WTC11 (cell line): ENCODE results near the gene MPDZ. TPM values are rescaled to one million over a fixed set of nuclear protein-coding genes. Genes with fewer than 3 reads are reported as not detected.

ENCODE experiments used
- ATAC-seq: fragments of 200-7000 bp; cut with Tn5 transposase; 2 replicates; pipeline ENCODE4 v1.10.0; 2021; ENCODE audit warnings: mild to moderate bottlenecking, moderate library complexity
- CTCF ChIA-PET: fragments of 300-600 bp; sonication (Branson Sonifier 250); formaldehyde crosslinking; loops from one replicate; lab custom pipeline; 2021; ENCODE audit warnings: antibody characterized with exemption; lab: Charles Lee
- POLR2A ChIA-PET: fragments of 350-600 bp; sonication (Branson Sonifier 250); formaldehyde crosslinking; loops from one replicate; lab custom pipeline; 2021; ENCODE audit warnings: antibody characterized with exemption; lab: Charles Lee
- DNase-seq: peaks from one replicate; pipeline ENCODE4 v3.0.0; 2021; ENCODE audit warnings: low spot score
- H3K27ac Mint-ChIP-seq: 2 replicates; pipeline ENCODE4 v1.8.0; 2021; ENCODE audit warnings: mixed read lengths
- H3K27me3 Mint-ChIP-seq: 2 replicates; pipeline ENCODE4 v1.8.0; 2021; ENCODE audit warnings: low read depth, mild to moderate bottlenecking, moderate library complexity, mixed read lengths
- H3K36me3 Mint-ChIP-seq: 2 replicates; pipeline ENCODE4 v1.8.0; 2021; ENCODE audit warnings: mixed read lengths
- H3K4me1 Mint-ChIP-seq: 2 replicates; pipeline ENCODE4 v1.8.0; 2022; ENCODE audit warnings: mixed read lengths
- H3K4me3 Mint-ChIP-seq: 2 replicates; pipeline ENCODE4 v1.8.0; 2021; ENCODE audit warnings: mild to moderate bottlenecking, moderate library complexity, mixed read lengths
- H3K9me3 Mint-ChIP-seq: 2 replicates; pipeline ENCODE4 v1.8.0; 2021; ENCODE audit warnings: mixed read lengths
- ETV6 ChIP-seq: sonication (generic); formaldehyde crosslinking; IDR thresholded peaks from 2 replicates; pipeline ENCODE4 v1.8.1; 2022; ENCODE audit warnings: mild to moderate bottlenecking, missing genetic modification reagents
- IRF2 ChIP-seq: sonication (generic); formaldehyde crosslinking; IDR thresholded peaks from 2 replicates; pipeline ENCODE4 v1.8.0; 2022; ENCODE audit warnings: low read depth, missing genetic modification reagents, borderline replicate concordance
- JAZF1 ChIP-seq: fragments of 250-450 bp; sonication (Bioruptor Pico); IDR thresholded peaks from 2 replicates; pipeline ENCODE4 v1.9.0; 2021; ENCODE audit warnings: moderate library complexity, mild to moderate bottlenecking, inconsistent platforms
- MYBL2 ChIP-seq: sonication (generic); formaldehyde crosslinking; IDR thresholded peaks from 2 replicates; pipeline ENCODE4 v1.8.1; 2023; ENCODE audit warnings: mild to moderate bottlenecking, moderate library complexity, missing genetic modification reagents
- NR2C2 ChIP-seq: sonication (generic); formaldehyde crosslinking; IDR thresholded peaks from 2 replicates; pipeline ENCODE4 v1.8.0; 2022; ENCODE audit warnings: mild to moderate bottlenecking, missing genetic modification reagents
- TEAD4 ChIP-seq: sonication (generic); formaldehyde crosslinking; IDR thresholded peaks from 2 replicates; pipeline ENCODE4 v1.8.0; 2022; ENCODE audit warnings: mild to moderate bottlenecking, missing genetic modification reagents
- ZNF263 ChIP-seq: sonication (generic); formaldehyde crosslinking; IDR thresholded peaks from 2 replicates; pipeline ENCODE4 v1.8.1; 2022; ENCODE audit warnings: low read depth, mild to moderate bottlenecking, moderate library complexity, missing genetic modification reagents
- ZNF396 ChIP-seq: fragments of 250-450 bp; sonication (Bioruptor Pico); IDR thresholded peaks from 2 replicates; pipeline ENCODE4 v1.8.0; 2021; ENCODE audit warnings: mild to moderate bottlenecking, moderate library complexity, borderline replicate concordance
- ZNF671 ChIP-seq: fragments of 250-450 bp; sonication (Bioruptor Pico); IDR thresholded peaks from 2 replicates; pipeline ENCODE4 v1.8.0; 2021; ENCODE audit warnings: mild to moderate bottlenecking
- total RNA-seq: library from RNA; stranded (reverse); gene quantifications from 3 replicates; pipeline ENCODE4 v1.2.3, GENCODE V29; 2021
- TF ChIP-seq, protein P1 (sequence below): sonication (generic); formaldehyde crosslinking; IDR thresholded peaks from 2 replicates; pipeline ENCODE4 v1.8.0; 2023; ENCODE audit warnings: missing genetic modification reagents, mild to moderate bottlenecking, borderline replicate concordance
- TF ChIP-seq, protein P2 (sequence below): sonication (generic); formaldehyde crosslinking; IDR thresholded peaks from 2 replicates; pipeline ENCODE4 v1.8.0; 2022; ENCODE audit warnings: mild to moderate bottlenecking, missing genetic modification reagents
- TF ChIP-seq, protein P3 (sequence below): sonication (generic); formaldehyde crosslinking; conservative IDR thresholded peaks from 2 replicates; pipeline ENCODE4 v1.8.1; 2023; ENCODE audit warnings: mild to moderate bottlenecking, low read depth, missing genetic modification reagents, moderate library complexity
- TF ChIP-seq, protein P4 (sequence below): sonication (generic); formaldehyde crosslinking; IDR thresholded peaks from 2 replicates; pipeline ENCODE4 v1.8.0; 2022; ENCODE audit warnings: mild to moderate bottlenecking, missing genetic modification reagents
- TF ChIP-seq, protein P5 (sequence below): sonication (generic); formaldehyde crosslinking; IDR thresholded peaks from 2 replicates; pipeline ENCODE4 v1.8.1; 2023; ENCODE audit warnings: mild to moderate bottlenecking, moderate library complexity, missing genetic modification reagents
- TF ChIP-seq, protein P6 (sequence below): sonication (generic); formaldehyde crosslinking; IDR thresholded peaks from 2 replicates; pipeline ENCODE4 v1.8.0; 2023; ENCODE audit warnings: mild to moderate bottlenecking, missing genetic modification reagents
- TF ChIP-seq, protein P7 (sequence below): sonication (generic); formaldehyde crosslinking; conservative IDR thresholded peaks from 2 replicates; pipeline ENCODE4 v1.8.1; 2022; ENCODE audit warnings: mild to moderate bottlenecking, missing genetic modification reagents
- TF ChIP-seq, protein P8 (sequence below): sonication (generic); formaldehyde crosslinking; IDR thresholded peaks from 2 replicates; pipeline ENCODE4 v1.8.1; 2023; ENCODE audit warnings: mild to moderate bottlenecking, missing genetic modification reagents, moderate library complexity
- TF ChIP-seq, protein P9 (sequence below): sonication (generic); formaldehyde crosslinking; IDR thresholded peaks from 2 replicates; pipeline ENCODE4 v1.8.1; 2023; ENCODE audit warnings: mild to moderate bottlenecking, missing genetic modification reagents

Gene MPDZ
- total RNA-seq, 1 experiment from 2014 or later: 38.5 TPM

DNA sequence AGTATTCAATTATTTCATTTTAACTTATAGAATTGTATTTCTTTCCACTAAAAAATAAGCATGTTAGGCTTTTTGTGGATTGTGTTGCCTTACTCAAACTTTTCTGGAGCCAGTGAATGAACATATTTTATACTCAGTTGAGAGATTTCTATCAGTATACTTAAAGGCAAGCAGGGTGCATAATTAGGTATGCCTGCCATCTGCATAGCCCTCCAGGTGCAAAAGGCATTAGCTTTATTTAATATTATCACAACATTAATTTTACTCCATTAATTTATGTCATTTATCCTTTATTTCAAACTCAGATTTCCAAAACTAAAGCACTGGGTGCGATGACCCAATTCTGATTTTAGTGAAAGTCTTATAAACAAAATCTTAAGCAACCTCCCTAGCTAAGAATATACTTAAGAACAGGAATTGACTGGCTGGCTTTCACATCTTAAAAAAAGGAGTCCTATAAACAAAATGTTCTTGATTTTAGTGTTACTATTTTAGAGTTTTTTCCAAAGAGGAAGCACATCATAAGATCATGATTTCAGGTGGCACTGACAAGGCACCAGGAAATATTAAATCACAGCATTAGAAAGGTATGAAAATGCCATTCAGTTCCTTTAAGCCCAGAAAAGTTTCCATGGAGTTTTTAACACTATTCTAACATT is 178.4 kb downstream of the MPDZ start (continued):
- TF ChIP-seq ZNF263: no peak

DNA sequence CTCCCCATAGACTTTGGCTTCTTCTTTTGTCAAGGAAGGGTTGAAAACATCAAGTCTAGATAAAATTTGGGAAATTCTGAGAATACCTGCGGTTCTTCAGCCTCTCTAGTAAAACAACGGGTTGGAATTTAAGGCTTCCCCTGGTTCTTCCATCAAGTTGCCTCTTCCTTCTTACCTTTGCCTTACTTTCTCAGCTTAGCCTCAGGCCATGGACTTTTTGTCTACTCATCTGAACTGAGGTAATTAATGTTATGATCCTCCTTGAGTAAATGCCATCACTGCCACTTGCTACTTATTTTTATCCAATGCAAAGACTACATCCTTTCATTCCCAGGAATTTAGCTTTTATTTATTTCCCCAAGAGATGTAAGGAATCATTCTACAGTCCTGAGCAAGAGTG is 184.4 kb downstream of the MPDZ start:
- DNase-seq: no peak
- ChIA-PET CTCF (no interaction called here), POLR2A (no interaction called here)
- Mint-ChIP-seq H3K27me3 (no peaks in the 10 kb centered on the region), H3K27ac (no peak overlapping the region), H3K9me3 (no peaks in the 10 kb centered on the region), H3K4me3 (no peak overlapping the region), H3K4me1 (no peaks in the 10 kb centered on the region), H3K36me3 (no peaks in the 10 kb centered on the region)
- ATAC-seq: no peak
- TF ChIP-seq JAZF1 (no peak), NR2C2 (no peak), MYBL2 (no peak), ZNF671 (CRISPR knock-in tag) (no peak), ETV6 (CRISPR knock-in tag) (no peak), ZNF396 (CRISPR knock-in tag) (no peak), IRF2 (CRISPR knock-in tag) (no peak), TEAD4 (CRISPR knock-in tag) (no peak)
- TF ChIP-seq, protein P1, sequence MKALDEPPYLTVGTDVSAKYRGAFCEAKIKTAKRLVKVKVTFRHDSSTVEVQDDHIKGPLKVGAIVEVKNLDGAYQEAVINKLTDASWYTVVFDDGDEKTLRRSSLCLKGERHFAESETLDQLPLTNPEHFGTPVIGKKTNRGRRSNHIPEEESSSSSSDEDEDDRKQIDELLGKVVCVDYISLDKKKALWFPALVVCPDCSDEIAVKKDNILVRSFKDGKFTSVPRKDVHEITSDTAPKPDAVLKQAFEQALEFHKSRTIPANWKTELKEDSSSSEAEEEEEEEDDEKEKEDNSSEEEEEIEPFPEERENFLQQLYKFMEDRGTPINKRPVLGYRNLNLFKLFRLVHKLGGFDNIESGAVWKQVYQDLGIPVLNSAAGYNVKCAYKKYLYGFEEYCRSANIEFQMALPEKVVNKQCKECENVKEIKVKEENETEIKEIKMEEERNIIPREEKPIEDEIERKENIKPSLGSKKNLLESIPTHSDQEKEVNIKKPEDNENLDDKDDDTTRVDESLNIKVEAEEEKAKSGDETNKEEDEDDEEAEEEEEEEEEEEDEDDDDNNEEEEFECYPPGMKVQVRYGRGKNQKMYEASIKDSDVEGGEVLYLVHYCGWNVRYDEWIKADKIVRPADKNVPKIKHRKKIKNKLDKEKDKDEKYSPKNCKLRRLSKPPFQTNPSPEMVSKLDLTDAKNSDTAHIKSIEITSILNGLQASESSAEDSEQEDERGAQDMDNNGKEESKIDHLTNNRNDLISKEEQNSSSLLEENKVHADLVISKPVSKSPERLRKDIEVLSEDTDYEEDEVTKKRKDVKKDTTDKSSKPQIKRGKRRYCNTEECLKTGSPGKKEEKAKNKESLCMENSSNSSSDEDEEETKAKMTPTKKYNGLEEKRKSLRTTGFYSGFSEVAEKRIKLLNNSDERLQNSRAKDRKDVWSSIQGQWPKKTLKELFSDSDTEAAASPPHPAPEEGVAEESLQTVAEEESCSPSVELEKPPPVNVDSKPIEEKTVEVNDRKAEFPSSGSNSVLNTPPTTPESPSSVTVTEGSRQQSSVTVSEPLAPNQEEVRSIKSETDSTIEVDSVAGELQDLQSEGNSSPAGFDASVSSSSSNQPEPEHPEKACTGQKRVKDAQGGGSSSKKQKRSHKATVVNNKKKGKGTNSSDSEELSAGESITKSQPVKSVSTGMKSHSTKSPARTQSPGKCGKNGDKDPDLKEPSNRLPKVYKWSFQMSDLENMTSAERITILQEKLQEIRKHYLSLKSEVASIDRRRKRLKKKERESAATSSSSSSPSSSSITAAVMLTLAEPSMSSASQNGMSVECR: no peak
- TF ChIP-seq, protein P2, sequence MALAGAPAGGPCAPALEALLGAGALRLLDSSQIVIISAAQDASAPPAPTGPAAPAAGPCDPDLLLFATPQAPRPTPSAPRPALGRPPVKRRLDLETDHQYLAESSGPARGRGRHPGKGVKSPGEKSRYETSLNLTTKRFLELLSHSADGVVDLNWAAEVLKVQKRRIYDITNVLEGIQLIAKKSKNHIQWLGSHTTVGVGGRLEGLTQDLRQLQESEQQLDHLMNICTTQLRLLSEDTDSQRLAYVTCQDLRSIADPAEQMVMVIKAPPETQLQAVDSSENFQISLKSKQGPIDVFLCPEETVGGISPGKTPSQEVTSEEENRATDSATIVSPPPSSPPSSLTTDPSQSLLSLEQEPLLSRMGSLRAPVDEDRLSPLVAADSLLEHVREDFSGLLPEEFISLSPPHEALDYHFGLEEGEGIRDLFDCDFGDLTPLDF (CRISPR knock-in tag): no peak
- TF ChIP-seq, protein P3, sequence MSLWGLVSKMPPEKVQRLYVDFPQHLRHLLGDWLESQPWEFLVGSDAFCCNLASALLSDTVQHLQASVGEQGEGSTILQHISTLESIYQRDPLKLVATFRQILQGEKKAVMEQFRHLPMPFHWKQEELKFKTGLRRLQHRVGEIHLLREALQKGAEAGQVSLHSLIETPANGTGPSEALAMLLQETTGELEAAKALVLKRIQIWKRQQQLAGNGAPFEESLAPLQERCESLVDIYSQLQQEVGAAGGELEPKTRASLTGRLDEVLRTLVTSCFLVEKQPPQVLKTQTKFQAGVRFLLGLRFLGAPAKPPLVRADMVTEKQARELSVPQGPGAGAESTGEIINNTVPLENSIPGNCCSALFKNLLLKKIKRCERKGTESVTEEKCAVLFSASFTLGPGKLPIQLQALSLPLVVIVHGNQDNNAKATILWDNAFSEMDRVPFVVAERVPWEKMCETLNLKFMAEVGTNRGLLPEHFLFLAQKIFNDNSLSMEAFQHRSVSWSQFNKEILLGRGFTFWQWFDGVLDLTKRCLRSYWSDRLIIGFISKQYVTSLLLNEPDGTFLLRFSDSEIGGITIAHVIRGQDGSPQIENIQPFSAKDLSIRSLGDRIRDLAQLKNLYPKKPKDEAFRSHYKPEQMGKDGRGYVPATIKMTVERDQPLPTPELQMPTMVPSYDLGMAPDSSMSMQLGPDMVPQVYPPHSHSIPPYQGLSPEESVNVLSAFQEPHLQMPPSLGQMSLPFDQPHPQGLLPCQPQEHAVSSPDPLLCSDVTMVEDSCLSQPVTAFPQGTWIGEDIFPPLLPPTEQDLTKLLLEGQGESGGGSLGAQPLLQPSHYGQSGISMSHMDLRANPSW (CRISPR knock-in tag): no peak
- TF ChIP-seq, protein P4, sequence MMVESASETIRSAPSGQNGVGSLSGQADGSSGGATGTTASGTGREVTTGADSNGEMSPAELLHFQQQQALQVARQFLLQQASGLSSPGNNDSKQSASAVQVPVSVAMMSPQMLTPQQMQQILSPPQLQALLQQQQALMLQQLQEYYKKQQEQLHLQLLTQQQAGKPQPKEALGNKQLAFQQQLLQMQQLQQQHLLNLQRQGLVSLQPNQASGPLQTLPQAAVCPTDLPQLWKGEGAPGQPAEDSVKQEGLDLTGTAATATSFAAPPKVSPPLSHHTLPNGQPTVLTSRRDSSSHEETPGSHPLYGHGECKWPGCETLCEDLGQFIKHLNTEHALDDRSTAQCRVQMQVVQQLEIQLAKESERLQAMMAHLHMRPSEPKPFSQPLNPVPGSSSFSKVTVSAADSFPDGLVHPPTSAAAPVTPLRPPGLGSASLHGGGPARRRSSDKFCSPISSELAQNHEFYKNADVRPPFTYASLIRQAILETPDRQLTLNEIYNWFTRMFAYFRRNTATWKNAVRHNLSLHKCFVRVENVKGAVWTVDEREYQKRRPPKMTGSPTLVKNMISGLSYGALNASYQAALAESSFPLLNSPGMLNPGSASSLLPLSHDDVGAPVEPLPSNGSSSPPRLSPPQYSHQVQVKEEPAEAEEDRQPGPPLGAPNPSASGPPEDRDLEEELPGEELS: no peak
- TF ChIP-seq, protein P5, sequence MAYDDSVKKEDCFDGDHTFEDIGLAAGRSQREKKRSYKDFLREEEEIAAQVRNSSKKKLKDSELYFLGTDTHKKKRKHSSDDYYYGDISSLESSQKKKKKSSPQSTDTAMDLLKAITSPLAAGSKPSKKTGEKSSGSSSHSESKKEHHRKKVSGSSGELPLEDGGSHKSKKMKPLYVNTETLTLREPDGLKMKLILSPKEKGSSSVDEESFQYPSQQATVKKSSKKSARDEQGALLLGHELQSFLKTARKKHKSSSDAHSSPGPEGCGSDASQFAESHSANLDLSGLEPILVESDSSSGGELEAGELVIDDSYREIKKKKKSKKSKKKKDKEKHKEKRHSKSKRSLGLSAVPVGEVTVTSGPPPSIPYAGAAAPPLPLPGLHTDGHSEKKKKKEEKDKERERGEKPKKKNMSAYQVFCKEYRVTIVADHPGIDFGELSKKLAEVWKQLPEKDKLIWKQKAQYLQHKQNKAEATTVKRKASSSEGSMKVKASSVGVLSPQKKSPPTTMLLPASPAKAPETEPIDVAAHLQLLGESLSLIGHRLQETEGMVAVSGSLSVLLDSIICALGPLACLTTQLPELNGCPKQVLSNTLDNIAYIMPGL (CRISPR knock-in tag): no peak
- TF ChIP-seq, protein P6, sequence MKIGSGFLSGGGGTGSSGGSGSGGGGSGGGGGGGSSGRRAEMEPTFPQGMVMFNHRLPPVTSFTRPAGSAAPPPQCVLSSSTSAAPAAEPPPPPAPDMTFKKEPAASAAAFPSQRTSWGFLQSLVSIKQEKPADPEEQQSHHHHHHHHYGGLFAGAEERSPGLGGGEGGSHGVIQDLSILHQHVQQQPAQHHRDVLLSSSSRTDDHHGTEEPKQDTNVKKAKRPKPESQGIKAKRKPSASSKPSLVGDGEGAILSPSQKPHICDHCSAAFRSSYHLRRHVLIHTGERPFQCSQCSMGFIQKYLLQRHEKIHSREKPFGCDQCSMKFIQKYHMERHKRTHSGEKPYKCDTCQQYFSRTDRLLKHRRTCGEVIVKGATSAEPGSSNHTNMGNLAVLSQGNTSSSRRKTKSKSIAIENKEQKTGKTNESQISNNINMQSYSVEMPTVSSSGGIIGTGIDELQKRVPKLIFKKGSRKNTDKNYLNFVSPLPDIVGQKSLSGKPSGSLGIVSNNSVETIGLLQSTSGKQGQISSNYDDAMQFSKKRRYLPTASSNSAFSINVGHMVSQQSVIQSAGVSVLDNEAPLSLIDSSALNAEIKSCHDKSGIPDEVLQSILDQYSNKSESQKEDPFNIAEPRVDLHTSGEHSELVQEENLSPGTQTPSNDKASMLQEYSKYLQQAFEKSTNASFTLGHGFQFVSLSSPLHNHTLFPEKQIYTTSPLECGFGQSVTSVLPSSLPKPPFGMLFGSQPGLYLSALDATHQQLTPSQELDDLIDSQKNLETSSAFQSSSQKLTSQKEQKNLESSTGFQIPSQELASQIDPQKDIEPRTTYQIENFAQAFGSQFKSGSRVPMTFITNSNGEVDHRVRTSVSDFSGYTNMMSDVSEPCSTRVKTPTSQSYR (CRISPR knock-in tag): no peak
- TF ChIP-seq, protein P7, sequence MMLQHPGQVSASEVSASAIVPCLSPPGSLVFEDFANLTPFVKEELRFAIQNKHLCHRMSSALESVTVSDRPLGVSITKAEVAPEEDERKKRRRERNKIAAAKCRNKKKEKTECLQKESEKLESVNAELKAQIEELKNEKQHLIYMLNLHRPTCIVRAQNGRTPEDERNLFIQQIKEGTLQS: no peak
- TF ChIP-seq, protein P8, sequence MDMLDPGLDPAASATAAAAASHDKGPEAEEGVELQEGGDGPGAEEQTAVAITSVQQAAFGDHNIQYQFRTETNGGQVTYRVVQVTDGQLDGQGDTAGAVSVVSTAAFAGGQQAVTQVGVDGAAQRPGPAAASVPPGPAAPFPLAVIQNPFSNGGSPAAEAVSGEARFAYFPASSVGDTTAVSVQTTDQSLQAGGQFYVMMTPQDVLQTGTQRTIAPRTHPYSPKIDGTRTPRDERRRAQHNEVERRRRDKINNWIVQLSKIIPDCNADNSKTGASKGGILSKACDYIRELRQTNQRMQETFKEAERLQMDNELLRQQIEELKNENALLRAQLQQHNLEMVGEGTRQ: no peak
- TF ChIP-seq, protein P9, sequence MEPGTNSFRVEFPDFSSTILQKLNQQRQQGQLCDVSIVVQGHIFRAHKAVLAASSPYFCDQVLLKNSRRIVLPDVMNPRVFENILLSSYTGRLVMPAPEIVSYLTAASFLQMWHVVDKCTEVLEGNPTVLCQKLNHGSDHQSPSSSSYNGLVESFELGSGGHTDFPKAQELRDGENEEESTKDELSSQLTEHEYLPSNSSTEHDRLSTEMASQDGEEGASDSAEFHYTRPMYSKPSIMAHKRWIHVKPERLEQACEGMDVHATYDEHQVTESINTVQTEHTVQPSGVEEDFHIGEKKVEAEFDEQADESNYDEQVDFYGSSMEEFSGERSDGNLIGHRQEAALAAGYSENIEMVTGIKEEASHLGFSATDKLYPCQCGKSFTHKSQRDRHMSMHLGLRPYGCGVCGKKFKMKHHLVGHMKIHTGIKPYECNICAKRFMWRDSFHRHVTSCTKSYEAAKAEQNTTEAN: no peak
